Esophagus muscularis mucosa (tissue), 4 donors: Measurements from ENCODE around the gene SERPINB5.

Experiments
- CTCF ChIP-seq, 3 experiments: fragments of 200-600 bp in 2 of 3; fragments of 450-650 bp in 1 of 3; sonication (generic) in 2 of 3; IDR thresholded peaks; one replicate each; pipeline ENCODE4 v1.5.1; 2017 to 2019; ENCODE audit warnings: antibody characterized with exemption in 3 of 3, mild to moderate bottlenecking in 2 of 3, moderate library complexity in 1 of 3
- EP300 ChIP-seq: sonication (generic); formaldehyde crosslinking; IDR thresholded peaks from one replicate; pipeline ENCODE4 v1.6.1; 2017; ENCODE audit warnings: antibody characterized with exemption
- POLR2A ChIP-seq: fragments of 450-650 bp; IDR thresholded peaks from one replicate; pipeline ENCODE4 v1.6.1; 2017; ENCODE audit warnings: antibody characterized with exemption, moderate library complexity, mild to moderate bottlenecking, low read depth
- POLR2AphosphoS5 ChIP-seq, 2 donors: sonication (generic); formaldehyde crosslinking; IDR thresholded peaks; one replicate each; pipeline ENCODE4 v1.6.1; 2017; ENCODE audit warnings: antibody characterized with exemption in 2 of 2

DNA sequence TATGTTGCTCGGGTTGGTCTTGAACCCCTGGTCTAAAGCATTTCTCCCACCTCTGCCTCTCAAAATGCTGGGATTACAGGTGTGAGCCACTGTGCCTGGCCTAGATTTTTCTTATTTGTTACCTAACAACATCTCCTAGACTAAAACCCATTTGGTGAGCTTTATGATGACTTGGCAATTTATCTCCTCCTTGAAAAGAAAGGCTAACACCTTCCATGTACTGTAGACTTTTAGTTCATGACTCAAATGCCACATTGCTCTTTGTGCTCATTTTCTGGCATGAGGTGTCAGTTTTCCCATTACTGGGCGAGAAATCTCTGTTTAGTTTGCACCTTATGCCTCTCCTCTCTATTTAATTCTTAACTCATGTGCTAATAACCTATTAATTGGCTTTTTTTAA is 12.3 kb upstream of the SERPINB5 start:
- TF ChIP-seq POLR2A = no peak
- no peak for TF ChIP-seq CTCF (IDR thresholded peaks at IDR 0.05)
- no peak for TF ChIP-seq POLR2AphosphoS5 (IDR thresholded peaks at IDR 0.05)
- no peak for TF ChIP-seq EP300
